ENCODE results near the gene ADAD1. TPM values are rescaled to one million over a fixed set of nuclear protein-coding genes. Genes with fewer than 3 reads are reported as not detected.
"Not testable (repeated sequence)": the region's sequence is repeated elsewhere in the genome, so short reads cannot be mapped to it uniquely, and the experiment has no call there.

Gene ADAD1
- total and polyA plus RNA-seq, 8 donors: not detected

DNA sequence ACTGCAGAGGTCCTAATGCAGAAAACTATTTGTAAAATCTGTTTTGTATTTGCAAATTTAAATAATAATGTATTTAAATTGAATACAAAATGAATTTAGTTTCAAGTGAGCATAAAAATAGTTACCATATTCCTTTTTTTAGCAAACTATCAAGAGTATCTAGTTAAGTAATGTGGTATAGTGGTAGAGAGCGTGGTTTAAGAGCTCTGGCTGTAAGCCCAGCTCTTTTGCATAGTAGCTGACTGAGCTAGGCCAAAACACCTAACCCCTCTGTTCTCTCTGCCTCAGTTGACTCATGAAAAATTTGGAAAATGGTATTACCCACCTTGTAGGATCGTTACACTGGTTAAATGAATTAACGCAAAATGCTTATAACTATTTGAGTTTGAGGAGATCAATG, 18.1 kb upstream of the ADAD1 start:
- Histone ChIP-seq H3K27me3 (no peaks in the 10 kb centered on the region), H3K4me1 (no peaks in the 10 kb centered on the region), H3K27ac (no peak overlapping the region), H3K9me3 (peaks cover 0 to 14% (median 11%) of the 10 kb centered on the region in 4 donors), H3K4me3 (no peak overlapping the region), H3K36me3 (peaks cover 20 to 76% (median 74%) of the 10 kb centered on the region in 4 donors)
- 94 to 99% (median 98%) methylated on average over 3 of the region's 3 CpGs for WGBS, 5 donors
- DNase-seq: no peak
- intact Hi-C loops (cut with DNase I; ENCODE audit: low total_unique reads): no loop called here
- TF ChIP-seq, protein P1, sequence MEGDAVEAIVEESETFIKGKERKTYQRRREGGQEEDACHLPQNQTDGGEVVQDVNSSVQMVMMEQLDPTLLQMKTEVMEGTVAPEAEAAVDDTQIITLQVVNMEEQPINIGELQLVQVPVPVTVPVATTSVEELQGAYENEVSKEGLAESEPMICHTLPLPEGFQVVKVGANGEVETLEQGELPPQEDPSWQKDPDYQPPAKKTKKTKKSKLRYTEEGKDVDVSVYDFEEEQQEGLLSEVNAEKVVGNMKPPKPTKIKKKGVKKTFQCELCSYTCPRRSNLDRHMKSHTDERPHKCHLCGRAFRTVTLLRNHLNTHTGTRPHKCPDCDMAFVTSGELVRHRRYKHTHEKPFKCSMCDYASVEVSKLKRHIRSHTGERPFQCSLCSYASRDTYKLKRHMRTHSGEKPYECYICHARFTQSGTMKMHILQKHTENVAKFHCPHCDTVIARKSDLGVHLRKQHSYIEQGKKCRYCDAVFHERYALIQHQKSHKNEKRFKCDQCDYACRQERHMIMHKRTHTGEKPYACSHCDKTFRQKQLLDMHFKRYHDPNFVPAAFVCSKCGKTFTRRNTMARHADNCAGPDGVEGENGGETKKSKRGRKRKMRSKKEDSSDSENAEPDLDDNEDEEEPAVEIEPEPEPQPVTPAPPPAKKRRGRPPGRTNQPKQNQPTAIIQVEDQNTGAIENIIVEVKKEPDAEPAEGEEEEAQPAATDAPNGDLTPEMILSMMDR (IDR thresholded peaks at IDR 0.05): no peak
- TF ChIP-seq EP300 (IDR thresholded peaks at IDR 0.05) (no peak), POLR2A (IDR thresholded peaks at IDR 0.05) (no peak), POLR2AphosphoS5 (IDR thresholded peaks at IDR 0.05) (no peak)

DNA sequence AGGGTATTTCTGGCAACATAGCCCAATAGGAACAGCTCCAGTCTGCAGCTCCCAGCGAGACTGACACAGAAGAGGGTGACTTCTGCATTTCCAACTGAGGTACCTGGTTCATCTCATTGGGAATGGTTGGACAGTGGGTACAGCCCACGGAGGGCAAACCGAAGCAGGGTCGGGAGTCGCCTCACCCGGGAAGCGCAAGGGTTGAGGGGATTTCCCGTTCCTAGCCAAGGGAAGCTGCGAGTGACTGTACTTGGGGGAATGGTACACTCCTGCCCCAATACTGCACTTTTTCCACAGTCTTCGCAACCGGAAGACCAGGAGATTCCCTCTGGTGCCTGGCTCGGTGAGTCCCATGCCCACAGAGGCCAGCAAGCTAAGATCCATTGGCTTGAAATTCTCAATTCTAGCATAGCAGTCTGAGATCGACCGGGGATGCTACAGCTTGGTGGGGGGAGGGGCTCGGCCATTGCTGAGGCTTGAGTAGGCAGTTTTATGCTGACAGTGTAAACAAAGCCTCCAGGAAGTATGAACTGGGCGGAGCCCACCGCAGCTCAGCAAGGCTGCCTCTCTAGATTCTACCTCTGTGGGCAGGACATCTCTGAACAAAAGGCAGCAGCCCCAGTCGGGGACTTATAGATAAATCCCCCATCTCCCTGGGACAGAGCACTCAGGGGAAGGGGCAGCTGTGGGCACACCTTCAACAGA, 14.0 kb upstream of the ADAD1 start:
- Histone ChIP-seq H3K9me3 (peaks cover 0 to 40% (median 24%) of the 10 kb centered on the region in 4 donors), H3K27ac (no peak overlapping the region), H3K36me3 (peaks cover 9 to 39% (median 38%) of the 10 kb centered on the region in 4 donors), H3K4me3 (no peak overlapping the region), H3K4me1 (no peaks in the 10 kb centered on the region), H3K27me3 (no peaks in the 10 kb centered on the region)
- peak in 1 of 2 donors; percentile 6 for DNase-seq
- intact Hi-C loops (cut with DNase I; ENCODE audit: low total_unique reads): no loop called here
- 84 to 88% (median 85%) methylated on average over 14 to 18 of the region's 18 CpGs for WGBS, 5 donors
- TF ChIP-seq POLR2A (IDR thresholded peaks at IDR 0.05) (no peak), POLR2AphosphoS5 (IDR thresholded peaks at IDR 0.05) (no peak), EP300 (IDR thresholded peaks at IDR 0.05) (no peak)
- TF ChIP-seq, protein P1 (IDR thresholded peaks at IDR 0.05): no peak

DNA sequence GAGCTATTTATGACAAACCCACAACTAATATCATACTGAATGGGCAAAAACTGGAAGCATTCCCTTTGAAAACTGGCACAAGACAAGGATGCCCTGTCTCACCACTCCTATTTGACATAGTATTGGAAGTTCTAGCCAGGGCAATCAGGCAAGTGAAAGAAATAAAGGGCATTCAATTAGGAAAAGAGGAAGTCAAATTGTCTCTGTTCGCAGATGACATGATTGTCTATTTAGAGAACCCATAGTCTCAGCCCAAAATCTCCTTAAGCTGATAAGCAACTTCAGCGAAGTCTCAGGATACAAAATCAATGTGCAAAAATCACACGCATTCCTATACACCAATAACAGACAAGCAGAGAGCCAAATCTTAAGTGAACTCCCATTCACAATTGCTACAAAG, 10.0 kb upstream of the ADAD1 start:
- H3K4me3 ChIP-seq; H3K36me3 ChIP-seq; H3K27ac ChIP-seq; intact Hi-C loops (cut with DNase I; ENCODE audit: low total_unique reads); H3K27me3 ChIP-seq; H3K4me1 ChIP-seq; DNase-seq: not testable (repeated sequence)
- WGBS, 5 donors: 73 to 96% (median 83%) methylated on average over 3 of the region's 3 CpGs
- peaks cover 0 to 40% (median 24%) of the 10 kb centered on the region in 4 donors for H3K9me3 ChIP-seq

DNA sequence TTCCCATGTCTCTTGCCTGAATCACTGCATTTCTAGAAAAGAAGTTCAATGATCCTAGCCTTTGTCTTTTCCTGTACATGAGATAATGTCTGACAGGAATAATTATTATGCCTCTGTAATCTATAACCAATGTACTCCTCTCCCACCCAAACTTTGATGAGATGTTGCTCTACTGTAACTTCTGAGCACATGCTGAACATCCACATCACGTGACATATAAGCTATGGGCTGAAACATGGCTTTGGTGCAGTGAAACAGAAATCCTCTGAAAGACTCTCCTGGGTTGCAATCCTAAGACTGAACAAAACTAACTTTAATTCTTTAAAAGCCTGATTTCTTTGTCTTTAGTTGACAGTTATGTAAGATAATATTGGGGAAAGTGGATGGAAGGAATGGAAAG, 1.5 kb upstream of the ADAD1 start:
- Histone ChIP-seq H3K36me3 (no peaks in the 10 kb centered on the region), H3K4me1 (no peaks in the 10 kb centered on the region), H3K9me3 (peaks cover 0 to 7% (median 0%) of the 10 kb centered on the region in 4 donors), H3K27ac (no peak overlapping the region), H3K4me3 (no peak overlapping the region), H3K27me3 (no peaks in the 10 kb centered on the region)
- DNase-seq: no peak
- 73 to 91% (median 81%) methylated on average over 1 of the region's 1 CpG for WGBS, 5 donors
- intact Hi-C loops (cut with DNase I; ENCODE audit: low total_unique reads): no loop called here
- TF ChIP-seq, protein P1 (IDR thresholded peaks at IDR 0.05): no peak
- TF ChIP-seq POLR2A (IDR thresholded peaks at IDR 0.05) (no peak), EP300 (IDR thresholded peaks at IDR 0.05) (no peak), POLR2AphosphoS5 (IDR thresholded peaks at IDR 0.05) (no peak)

DNA sequence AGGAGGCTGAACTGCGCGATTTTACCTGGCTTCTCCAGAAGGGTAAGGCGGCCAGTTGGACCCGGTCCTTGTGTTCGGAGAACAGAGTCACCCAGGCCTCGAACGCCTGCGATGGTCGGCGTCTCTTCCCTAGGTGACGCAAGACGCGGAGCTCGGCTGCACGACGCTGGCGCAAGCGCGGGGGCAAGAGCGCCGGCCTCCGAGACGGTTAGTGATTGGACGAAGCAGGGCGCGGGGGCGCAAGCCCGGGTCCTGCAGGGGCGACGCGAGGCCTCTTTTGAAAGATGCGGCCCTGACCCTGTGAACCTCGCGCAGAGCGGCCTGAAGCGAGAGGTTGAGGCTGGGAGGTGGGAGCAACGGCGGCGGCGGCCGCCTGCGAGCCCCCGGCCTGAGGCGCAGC, 428 bp downstream of the ADAD1 start:
- intact Hi-C loops (cut with DNase I; ENCODE audit: low total_unique reads): no loop called here
- no peaks in the 10 kb centered on the region for H3K4me1 ChIP-seq
- peaks cover 0 to 7% (median 0%) of the 10 kb centered on the region in 4 donors for H3K9me3 ChIP-seq

More for the DNA sequence above, 428 bp downstream of the ADAD1 start:
- Histone ChIP-seq H3K4me3 (no peak overlapping the region), H3K27me3 (no peaks in the 10 kb centered on the region), H3K27ac (no peak overlapping the region), H3K36me3 (no peaks in the 10 kb centered on the region)
- TF ChIP-seq POLR2A (IDR thresholded peaks at IDR 0.05) (no peak), EP300 (IDR thresholded peaks at IDR 0.05) (no peak), POLR2AphosphoS5 (IDR thresholded peaks at IDR 0.05) (no peak)
- TF ChIP-seq, protein P1 (IDR thresholded peaks at IDR 0.05): no peak
- WGBS, 5 donors: 95 to 97% (median 96%) methylated on average over 37 to 44 of the region's 44 CpGs
- no peak for DNase-seq

All from stomach (tissue), 9 donors.